KOPT-K1 (cell line): ENCODE data around the gene HEY2.
A peak's percentile ranks its signal among the peaks of the same experiment; 100 is the strongest.
"Not testable (repeated sequence)": the region's sequence is repeated elsewhere in the genome, so short reads cannot be mapped to it uniquely, and the experiment has no call there.

Experiments
- H3K27ac ChIP-seq: fragments of 200-600 bp; sonication (generic); 2 replicates; pipeline ENCODE4 v1.5.1; 2016; ENCODE audit warnings: antibody characterized with exemption, mild to moderate bottlenecking, low read depth, low read length; ENCODE audit not compliant: poor library complexity, severe bottlenecking
- H3K36me3 ChIP-seq: fragments of 200-600 bp; sonication (generic); 2 replicates; pipeline ENCODE4 v1.5.1; 2017; ENCODE audit warnings: antibody characterized with exemption, mild to moderate bottlenecking, low read length, moderate library complexity; ENCODE audit not compliant: insufficient read depth
- H3K9me3 ChIP-seq: fragments of 200-600 bp; sonication (generic); 2 replicates; pipeline ENCODE4 v1.5.1; 2017; ENCODE audit warnings: antibody characterized with exemption, low read length, mild to moderate bottlenecking; ENCODE audit not compliant: insufficient read depth, poor library complexity, severe bottlenecking

HEY2 gene

GRCh38 chr6:125793280-125793679, 43.8 kb downstream of the HEY2 start:
- no peaks in the 10 kb centered on the region for H3K9me3 ChIP-seq
- peaks cover 5% of the 10 kb centered on the region; the same call in 1 of the 2 replicates for H3K36me3 ChIP-seq
- H3K27ac ChIP-seq, result no peak overlapping the region

GRCh38 chr6:125793863-125794262, 44.4 kb downstream of the HEY2 start:
- Histone ChIP-seq H3K36me3 (peaks cover 5% of the 10 kb centered on the region; the same call in 1 of the 2 replicates), H3K9me3 (no peaks in the 10 kb centered on the region), H3K27ac (no peak overlapping the region)

GRCh38 chr6:125794342-125795137, 45.1 kb downstream of the HEY2 start:
- Histone ChIP-seq H3K27ac (no peak overlapping the region), H3K9me3 (no peaks in the 10 kb centered on the region), H3K36me3 (peaks cover 9% of the 10 kb centered on the region)

GRCh38 chr6:125795301-125795700, 45.9 kb downstream of the HEY2 start:
- Histone ChIP-seq H3K9me3 (no peaks in the 10 kb centered on the region), H3K27ac (no peak overlapping the region), H3K36me3 (peaks cover 9% of the 10 kb centered on the region)

- H3K36me3 ChIP-seq, result peaks cover 9% of the 10 kb centered on the region
- no peak overlapping the region for H3K27ac ChIP-seq
- H3K9me3 ChIP-seq, result no peaks in the 10 kb centered on the region
Measured at GRCh38 chr6:125797120-125797885, 47.9 kb downstream of the HEY2 start.

- no peak overlapping the region for H3K27ac ChIP-seq
- H3K36me3 ChIP-seq, result peaks cover 9% of the 10 kb centered on the region
- H3K9me3 ChIP-seq, result no peaks in the 10 kb centered on the region
Measured at GRCh38 chr6:125797886-125798444, 48.5 kb downstream of the HEY2 start.

- Histone ChIP-seq H3K9me3 (no peaks in the 10 kb centered on the region), H3K27ac (no peak overlapping the region), H3K36me3 (peaks cover 9% of the 10 kb centered on the region)
Measured at GRCh38 chr6:125798734-125799508, 49.5 kb downstream of the HEY2 start.

GRCh38 chr6:125802383-125802782, 53.0 kb downstream of the HEY2 start:
- H3K27ac ChIP-seq, result no peak overlapping the region
- no peaks in the 10 kb centered on the region for H3K9me3 ChIP-seq
- H3K36me3 ChIP-seq, result peaks cover 4% of the 10 kb centered on the region; the same call in 1 of the 2 replicates

- Histone ChIP-seq H3K9me3 (no peaks in the 10 kb centered on the region), H3K36me3 (peaks cover 4% of the 10 kb centered on the region; the same call in 1 of the 2 replicates), H3K27ac (peak overlapping the region; percentile 26)
Measured at GRCh38 chr6:125802943-125803377, 53.5 kb downstream of the HEY2 start.

- peaks cover under 1% of the 10 kb centered on the region; the same call in 1 of the 2 replicates for H3K36me3 ChIP-seq
- no peaks in the 10 kb centered on the region for H3K9me3 ChIP-seq
- no peak overlapping the region for H3K27ac ChIP-seq
Measured at GRCh38 chr6:125804264-125804663, 54.8 kb downstream of the HEY2 start.

GRCh38 chr6:125804866-125805425, 55.5 kb downstream of the HEY2 start:
- not testable (repeated sequence) for H3K27ac ChIP-seq, H3K9me3 ChIP-seq, H3K36me3 ChIP-seq

- Histone ChIP-seq H3K9me3 (no peaks in the 10 kb centered on the region), H3K27ac (no peak overlapping the region), H3K36me3 (no peaks in the 10 kb centered on the region)
Measured at GRCh38 chr6:125806813-125807212, 57.4 kb downstream of the HEY2 start.

- no peaks in the 10 kb centered on the region for H3K36me3 ChIP-seq
- no peak overlapping the region for H3K27ac ChIP-seq
- H3K9me3 ChIP-seq, result no peaks in the 10 kb centered on the region
Measured at GRCh38 chr6:125807293-125807692, 57.9 kb downstream of the HEY2 start.

- no peak overlapping the region for H3K27ac ChIP-seq
- H3K36me3 ChIP-seq, result no peaks in the 10 kb centered on the region
- no peaks in the 10 kb centered on the region for H3K9me3 ChIP-seq
Measured at GRCh38 chr6:125808060-125808459, 58.6 kb downstream of the HEY2 start.
